ENCODE data around the gene TSEN15. TPM values are rescaled to one million over a fixed set of nuclear protein-coding genes. Genes with fewer than 3 reads are reported as not detected.

The TSEN15 gene
- total and polyA plus RNA-seq, 9 of the 15 experiments (the other 6 are each of a cell fraction or from before 2014, with no cell fraction given): 25.6 to 121 (median 91.3) TPM

GRCh38 chr1:184035719-184036516 is 15.6 kb upstream of the TSEN15 start (continued):
- TF ChIP-seq ZNF140 (CRISPR knock-in tag; IDR thresholded peaks at IDR 0.05): no peak
- 0 out of 2 replicates have a peak, but pooled peaks have one; percentile 26 for TF ChIP-seq ZNF583 (CRISPR knock-in tag; IDR thresholded peaks at IDR 0.05)
- TF ChIP-seq ETS2 (tag; IDR thresholded peaks at IDR 0.05; ENCODE audit: borderline replicate concordance, poor library complexity, severe bottlenecking): no peak
- no peak for TF ChIP-seq DIDO1 (tag; IDR thresholded peaks at IDR 0.05; ENCODE audit: low read depth)
- no peak for TF ChIP-seq BCOR (IDR thresholded peaks at IDR 0.05)
- no peak for TF ChIP-seq FUS (optimal IDR thresholded peaks at IDR 0.05; ENCODE audit: low read depth, low read length)
- no peak for TF ChIP-seq TSHZ1 (CRISPR knock-in tag; IDR thresholded peaks at IDR 0.05)
- no peak; the same call in 1 of the 2 replicates for TF ChIP-seq CXXC5 (CRISPR knock-in tag; IDR thresholded peaks at IDR 0.05)
- no peak for TF ChIP-seq RAD51 (IDR thresholded peaks at IDR 0.05; ENCODE audit: borderline replicate concordance, low read depth)
- no peak for TF ChIP-seq RFX1 (IDR thresholded peaks at IDR 0.05)
- TF ChIP-seq ZFP91 (CRISPR knock-in tag; IDR thresholded peaks at IDR 0.05): no peak
- TF ChIP-seq PCBP1 (IDR thresholded peaks at IDR 0.05; ENCODE audit: low read depth, low read length, poor library complexity, severe bottlenecking): peak; percentile 8
- TF ChIP-seq ARID1B (IDR thresholded peaks at IDR 0.05): 0 out of 2 replicates have a peak, but pooled peaks have one; percentile 32
- no peak for TF ChIP-seq NRF1 (conservative IDR thresholded peaks at IDR 0.05 in 1 of 2, IDR thresholded peaks at IDR 0.05 in 1 of 2)
- TF ChIP-seq ZBTB9 (CRISPR knock-in tag; IDR thresholded peaks at IDR 0.05): no peak
- TF ChIP-seq SRSF1 (IDR thresholded peaks at IDR 0.05; ENCODE audit: low read depth, low read length): no peak
- no peak for TF ChIP-seq CLOCK (CRISPR knock-in tag; IDR thresholded peaks at IDR 0.05; ENCODE audit: borderline replicate concordance)

All from K562 (cell line).